DMS114 treated with DMSO at 0.1 percent for 48 hours (cell line): Measurements from ENCODE around the gene PLA2G2E.

ENCODE experiments used
- DNase-seq: peaks from one replicate; lab custom pipeline; 2025; ENCODE audit not compliant: unreplicated experiment; lab: John Stamatoyannopoulos, UW

The PLA2G2E gene

GRCh38 chr1:19923137-19923952, at the start of gene PLA2G2E:
Gene PLA2G2E (minus strand): TSS chr1:19923617. CDS start chr1:19923559, 58 bp downstream.
- DNase-seq = no peak

- DNase-seq = no peak
These were observed 48.2 kb upstream of the PLA2G2E start for GRCh38 chr1:19971664-19972063.

- no peak for DNase-seq
These were observed 46.7 kb upstream of the PLA2G2E start for GRCh38 chr1:19969898-19970660.

GRCh38 chr1:19967808-19968207, 44.4 kb upstream of the PLA2G2E start:
- no peak for DNase-seq

GRCh38 chr1:19964542-19964941, 41.1 kb upstream of the PLA2G2E start:
- no peak for DNase-seq

GRCh38 chr1:19963636-19964035, 40.2 kb upstream of the PLA2G2E start:
- no peak for DNase-seq

GRCh38 chr1:19960591-19960990, 37.2 kb upstream of the PLA2G2E start:
- no peak for DNase-seq

GRCh38 chr1:19957779-19958178, 34.4 kb upstream of the PLA2G2E start:
- DNase-seq = no peak

GRCh38 chr1:19955534-19956170, 32.2 kb upstream of the PLA2G2E start:
- no peak for DNase-seq

- DNase-seq = no peak
These were observed 30.6 kb upstream of the PLA2G2E start for GRCh38 chr1:19954059-19954458.

- no peak for DNase-seq
These were observed 25.6 kb upstream of the PLA2G2E start for GRCh38 chr1:19949016-19949415.

- DNase-seq = no peak
These were observed 23.6 kb upstream of the PLA2G2E start for GRCh38 chr1:19946971-19947370.

- DNase-seq = no peak
These were observed 22.9 kb upstream of the PLA2G2E start for GRCh38 chr1:19946331-19946751.

GRCh38 chr1:19945914-19946313, 22.5 kb upstream of the PLA2G2E start:
- DNase-seq = no peak

- no peak for DNase-seq
These were observed 19.2 kb upstream of the PLA2G2E start for GRCh38 chr1:19942657-19943056.

- DNase-seq = no peak
These were observed 18.7 kb upstream of the PLA2G2E start for GRCh38 chr1:19942088-19942487.

- no peak for DNase-seq
These were observed 17.8 kb upstream of the PLA2G2E start for GRCh38 chr1:19941206-19941568.

GRCh38 chr1:19940486-19941205, 17.2 kb upstream of the PLA2G2E start:
- no peak for DNase-seq

GRCh38 chr1:19938472-19938871, 15.1 kb upstream of the PLA2G2E start:
- no peak for DNase-seq

GRCh38 chr1:19936061-19936750, 12.8 kb upstream of the PLA2G2E start:
- no peak for DNase-seq

GRCh38 chr1:19934336-19934735, 10.9 kb upstream of the PLA2G2E start:
- DNase-seq = no peak
